ENCODE measurements around the gene NT5C3A. TPM values are rescaled to one million over a fixed set of nuclear protein-coding genes. Genes with fewer than 3 reads are reported as not detected.

NT5C3A gene
- total and polyA plus RNA-seq, 4 donors: 19.0 to 48.1 (median 23.7) TPM

DNA sequence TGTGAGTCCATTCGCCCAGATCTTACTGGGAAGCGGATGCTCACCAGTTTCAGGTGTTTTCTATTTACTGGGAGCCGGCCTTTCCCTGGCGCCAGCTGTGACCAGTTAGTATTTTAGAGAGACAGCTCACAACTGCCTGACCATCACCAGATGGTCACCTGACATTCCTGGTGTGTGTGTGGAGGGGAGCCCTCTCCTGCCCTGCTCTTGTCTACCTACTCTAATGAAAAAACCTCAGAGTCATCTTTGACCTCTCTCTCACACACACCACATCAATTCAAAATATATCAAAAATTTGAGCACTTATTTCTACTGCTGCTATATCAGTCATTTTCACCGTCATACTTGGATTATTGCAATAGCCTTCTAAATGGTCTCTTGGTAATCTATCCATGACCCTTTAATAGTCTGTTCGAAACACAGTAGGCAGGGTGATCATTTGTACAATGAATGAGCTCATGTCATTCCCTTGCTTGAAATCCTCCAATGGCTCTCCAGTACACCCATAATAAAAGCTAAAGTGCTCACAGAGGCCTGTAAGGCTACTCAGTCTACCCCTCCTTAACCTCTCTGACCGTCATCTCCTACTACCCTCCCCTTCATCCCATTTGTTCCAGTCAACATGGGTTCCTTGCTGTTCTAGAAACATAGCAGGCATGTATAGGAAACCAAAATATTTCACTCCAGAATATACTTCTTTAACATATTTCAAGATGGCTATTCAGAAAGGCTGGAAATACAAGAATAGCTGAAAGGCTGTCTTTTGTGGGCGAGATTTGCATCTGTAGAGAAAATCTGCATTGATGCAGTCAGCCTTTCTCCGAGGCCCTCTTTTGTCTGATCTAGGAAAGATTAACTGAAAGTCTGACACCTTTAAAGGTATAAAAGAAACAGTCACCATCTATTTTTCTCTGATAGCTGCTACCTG, 17.5 kb upstream of the NT5C3A start:
- Histone ChIP-seq H3K4me3 (no peak overlapping the region), H3K27me3 (ENCODE audit: control insufficient read depth in 3 of 3, insufficient read depth in 3 of 3, low read length in 2 of 3) (no peaks in the 10 kb centered on the region), H3K9ac (ENCODE audit: insufficient read depth in 1 of 2, low read length in 2 of 2) (no peak overlapping the region), H3K4me1 (ENCODE audit: control insufficient read depth in 5 of 5, insufficient read depth in 5 of 5, low read length in 5 of 5) (no peaks in the 10 kb centered on the region), H3K9me3 (ENCODE audit: control insufficient read depth in 4 of 4, insufficient read depth in 3 of 4, low read length in 3 of 4) (no peaks in the 10 kb centered on the region), H3K27ac (ENCODE audit: low read depth in 1 of 2, low read length in 1 of 2) (no peak overlapping the region), H3K36me3 (ENCODE audit: control insufficient read depth in 4 of 4, insufficient read depth in 4 of 4, low read length in 4 of 4) (no peaks in the 10 kb centered on the region)
- ATAC-seq (ENCODE audit: insufficient read depth, low FRiP score) (no peak), DNase-seq (no peak)
- TF ChIP-seq, protein P1, sequence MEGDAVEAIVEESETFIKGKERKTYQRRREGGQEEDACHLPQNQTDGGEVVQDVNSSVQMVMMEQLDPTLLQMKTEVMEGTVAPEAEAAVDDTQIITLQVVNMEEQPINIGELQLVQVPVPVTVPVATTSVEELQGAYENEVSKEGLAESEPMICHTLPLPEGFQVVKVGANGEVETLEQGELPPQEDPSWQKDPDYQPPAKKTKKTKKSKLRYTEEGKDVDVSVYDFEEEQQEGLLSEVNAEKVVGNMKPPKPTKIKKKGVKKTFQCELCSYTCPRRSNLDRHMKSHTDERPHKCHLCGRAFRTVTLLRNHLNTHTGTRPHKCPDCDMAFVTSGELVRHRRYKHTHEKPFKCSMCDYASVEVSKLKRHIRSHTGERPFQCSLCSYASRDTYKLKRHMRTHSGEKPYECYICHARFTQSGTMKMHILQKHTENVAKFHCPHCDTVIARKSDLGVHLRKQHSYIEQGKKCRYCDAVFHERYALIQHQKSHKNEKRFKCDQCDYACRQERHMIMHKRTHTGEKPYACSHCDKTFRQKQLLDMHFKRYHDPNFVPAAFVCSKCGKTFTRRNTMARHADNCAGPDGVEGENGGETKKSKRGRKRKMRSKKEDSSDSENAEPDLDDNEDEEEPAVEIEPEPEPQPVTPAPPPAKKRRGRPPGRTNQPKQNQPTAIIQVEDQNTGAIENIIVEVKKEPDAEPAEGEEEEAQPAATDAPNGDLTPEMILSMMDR (IDR thresholded peaks at IDR 0.05; ENCODE audit: control extremely low read depth, extremely low read depth): no peak
- WGBS, 2 donors: 87 to 93% methylated on average over 9 of the region's 9 CpGs

DNA sequence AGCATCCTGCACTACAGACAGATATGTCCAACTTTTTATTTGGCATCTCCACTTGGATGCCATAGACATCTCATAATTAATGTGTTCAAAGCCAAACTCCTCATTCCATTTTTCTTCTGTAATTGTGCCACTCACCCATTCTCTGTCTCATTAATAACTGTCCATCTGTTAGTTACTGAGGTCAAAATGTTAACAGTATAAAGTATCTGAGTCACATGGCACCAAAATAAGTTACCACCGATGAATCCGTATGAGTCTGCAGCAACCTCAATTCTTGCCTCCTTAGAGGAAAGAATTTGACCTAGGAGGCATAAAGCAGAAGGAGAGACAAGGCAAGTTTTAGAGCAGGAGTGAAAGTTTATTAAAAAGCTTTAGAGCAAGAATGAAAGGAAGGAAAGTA, 16.5 kb upstream of the NT5C3A start:
- DNase-seq (no peak), ATAC-seq (ENCODE audit: insufficient read depth, low FRiP score) (no peak)
- Histone ChIP-seq H3K36me3 (ENCODE audit: control insufficient read depth in 4 of 4, insufficient read depth in 4 of 4, low read length in 4 of 4) (no peaks in the 10 kb centered on the region), H3K27me3 (ENCODE audit: control insufficient read depth in 3 of 3, insufficient read depth in 3 of 3, low read length in 2 of 3) (no peaks in the 10 kb centered on the region), H3K9ac (ENCODE audit: insufficient read depth in 1 of 2, low read length in 2 of 2) (no peak overlapping the region), H3K4me1 (ENCODE audit: control insufficient read depth in 5 of 5, insufficient read depth in 5 of 5, low read length in 5 of 5) (no peaks in the 10 kb centered on the region), H3K4me3 (no peak overlapping the region), H3K9me3 (ENCODE audit: control insufficient read depth in 4 of 4, insufficient read depth in 3 of 4, low read length in 3 of 4) (no peaks in the 10 kb centered on the region), H3K27ac (ENCODE audit: low read depth in 1 of 2, low read length in 1 of 2) (no peak overlapping the region)
- WGBS, 2 donors: 89 to 90% methylated on average over 2 of the region's 2 CpGs
- TF ChIP-seq, protein P1 (IDR thresholded peaks at IDR 0.05; ENCODE audit: control extremely low read depth, extremely low read depth): no peak

DNA sequence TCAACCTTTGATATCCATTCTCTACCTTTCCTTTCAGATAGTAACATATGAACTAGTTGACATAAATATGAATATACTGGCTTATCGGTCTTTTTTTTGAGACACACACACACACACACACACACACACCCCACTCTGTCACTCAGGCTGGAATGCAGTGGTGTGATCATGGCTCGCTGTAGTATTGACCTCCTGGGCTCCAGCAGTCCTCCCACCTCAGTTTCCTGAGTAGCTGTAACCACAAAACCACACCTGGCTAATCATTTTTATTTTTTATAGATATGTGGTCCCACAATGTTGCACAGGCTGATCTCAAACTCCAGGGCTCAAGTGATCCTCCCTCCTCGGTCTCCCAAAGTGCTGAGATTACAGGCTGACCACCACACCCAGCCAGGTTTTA, 14.2 kb upstream of the NT5C3A start:
- Histone ChIP-seq H3K9ac (ENCODE audit: insufficient read depth in 1 of 2, low read length in 2 of 2) (no peak overlapping the region), H3K36me3 (ENCODE audit: control insufficient read depth in 4 of 4, insufficient read depth in 4 of 4, low read length in 4 of 4) (no peaks in the 10 kb centered on the region), H3K27ac (ENCODE audit: low read depth in 1 of 2, low read length in 1 of 2) (no peak overlapping the region), H3K4me3 (no peak overlapping the region), H3K4me1 (ENCODE audit: control insufficient read depth in 5 of 5, insufficient read depth in 5 of 5, low read length in 5 of 5) (peaks cover 0 to 8% (median 0%) of the 10 kb centered on the region in 5 donors), H3K9me3 (ENCODE audit: control insufficient read depth in 4 of 4, insufficient read depth in 3 of 4, low read length in 3 of 4) (no peaks in the 10 kb centered on the region), H3K27me3 (ENCODE audit: control insufficient read depth in 3 of 3, insufficient read depth in 3 of 3, low read length in 2 of 3) (no peaks in the 10 kb centered on the region)
- WGBS, 2 donors: 49 to 70% methylated on average over 3 of the region's 3 CpGs
- ATAC-seq (ENCODE audit: insufficient read depth, low FRiP score) (no peak), DNase-seq (no peak)
- TF ChIP-seq, protein P1 (IDR thresholded peaks at IDR 0.05; ENCODE audit: control extremely low read depth, extremely low read depth): no peak

Data from lung (tissue), 12 donors.